Left renal pelvis (tissue), 4 donors: ENCODE data around the gene FEM1B. TPM values are rescaled to one million over a fixed set of nuclear protein-coding genes. Genes with fewer than 3 reads are reported as not detected.

Source experiments
- DNase-seq, 4 donors: peaks; one replicate each; pipeline ENCODE4 v3.0.0-alpha.2; 2013; ENCODE audit warnings: low read depth in 4 of 4, low spot score in 3 of 4
- polyA plus RNA-seq, 4 donors: library from polyadenylated mRNA; unstranded; fragments of 120-200 nt; gene quantifications; one replicate each; pipeline ENCODE4 v1.2.1, GENCODE V29; 2013; ENCODE audit not compliant: insufficient read length in 4 of 4

Gene FEM1B
- polyA plus RNA-seq, 4 donors = 53.4 to 69.8 (median 58.3) TPM

DNA sequence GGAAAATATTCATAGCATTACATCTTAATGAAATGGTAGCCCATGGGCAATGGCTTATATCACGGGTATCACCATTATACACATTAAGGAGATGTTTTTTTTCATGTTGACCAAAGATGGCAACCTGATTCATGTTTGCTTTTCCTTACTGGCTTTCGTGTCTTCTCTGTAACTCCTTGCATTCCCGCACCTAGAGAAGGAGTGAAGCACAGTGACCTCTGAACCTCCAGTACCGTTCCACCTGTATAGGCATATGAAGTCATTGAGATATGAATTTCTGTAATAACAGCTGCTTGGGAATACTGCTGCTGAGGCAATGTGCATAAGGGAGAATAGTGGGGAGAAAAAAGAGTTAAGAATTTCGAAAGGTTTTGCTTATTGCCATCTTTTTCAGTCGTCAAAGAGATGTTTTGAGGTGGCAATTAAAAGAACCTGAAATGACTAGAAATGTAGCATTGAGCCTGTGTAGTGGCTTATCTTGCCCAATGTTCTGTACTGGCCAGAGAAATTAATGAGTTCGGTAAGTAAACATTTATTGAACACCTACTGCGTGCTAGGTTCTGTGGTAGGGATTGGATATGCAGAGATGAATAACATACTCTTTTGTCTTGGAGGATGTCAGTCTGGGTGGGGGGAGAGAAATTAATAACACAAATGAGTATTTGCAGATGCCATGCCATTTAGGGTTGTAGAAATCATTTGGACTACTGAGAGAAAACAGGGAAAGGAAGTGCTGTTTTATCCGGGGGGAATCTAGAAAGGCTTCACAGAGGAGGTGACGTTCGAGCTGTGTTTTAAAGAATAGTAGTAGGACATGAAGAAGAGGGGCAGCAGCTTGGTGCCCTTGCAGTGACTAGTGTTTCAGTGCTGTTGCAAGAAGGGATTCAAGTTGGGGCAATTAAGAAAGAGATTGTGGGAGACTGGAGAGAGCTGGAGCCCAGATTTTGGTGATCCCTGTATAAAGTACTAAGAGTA, 2.5 kb downstream of the FEM1B start:
- no peak for DNase-seq

DNA sequence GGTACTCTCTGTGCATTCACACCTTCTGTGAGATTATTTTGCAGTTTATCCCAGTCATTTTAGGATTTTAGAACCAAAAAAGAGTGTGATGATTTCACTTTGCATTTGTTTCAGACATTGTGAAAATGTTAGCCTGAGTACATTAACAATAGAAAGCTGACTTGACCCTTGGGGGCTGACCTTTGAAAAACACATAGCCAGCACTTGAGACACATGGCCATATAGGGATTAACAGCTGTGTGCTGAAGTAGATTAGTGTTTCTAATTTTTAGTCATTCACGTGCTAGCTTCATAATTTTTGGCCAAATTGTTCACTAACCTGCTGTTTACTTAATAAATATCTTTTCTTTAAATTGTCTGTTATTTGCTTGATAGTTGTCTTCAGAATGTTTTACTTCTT, 3.5 kb downstream of the FEM1B start:
- no peak for DNase-seq

DNA sequence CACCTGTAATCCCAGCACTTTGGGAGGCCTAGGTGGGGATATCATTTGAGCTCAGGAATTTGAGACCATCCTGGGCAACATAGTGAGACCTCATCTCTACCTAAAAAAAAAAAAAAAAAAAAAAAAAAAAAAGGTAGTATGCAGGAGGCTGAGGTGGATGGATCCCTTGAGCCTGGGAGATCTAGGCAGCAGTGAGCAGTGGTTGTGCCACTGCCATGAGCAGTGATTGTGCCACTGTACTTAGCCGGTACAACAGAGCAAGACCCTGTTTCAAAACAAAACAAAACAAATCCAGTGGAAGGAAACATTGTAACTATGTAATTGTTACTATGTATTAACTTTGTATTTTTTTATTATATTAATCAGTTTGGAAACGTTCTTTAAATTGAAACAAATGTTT, 5.9 kb downstream of the FEM1B start:
- no peak for DNase-seq

DNA sequence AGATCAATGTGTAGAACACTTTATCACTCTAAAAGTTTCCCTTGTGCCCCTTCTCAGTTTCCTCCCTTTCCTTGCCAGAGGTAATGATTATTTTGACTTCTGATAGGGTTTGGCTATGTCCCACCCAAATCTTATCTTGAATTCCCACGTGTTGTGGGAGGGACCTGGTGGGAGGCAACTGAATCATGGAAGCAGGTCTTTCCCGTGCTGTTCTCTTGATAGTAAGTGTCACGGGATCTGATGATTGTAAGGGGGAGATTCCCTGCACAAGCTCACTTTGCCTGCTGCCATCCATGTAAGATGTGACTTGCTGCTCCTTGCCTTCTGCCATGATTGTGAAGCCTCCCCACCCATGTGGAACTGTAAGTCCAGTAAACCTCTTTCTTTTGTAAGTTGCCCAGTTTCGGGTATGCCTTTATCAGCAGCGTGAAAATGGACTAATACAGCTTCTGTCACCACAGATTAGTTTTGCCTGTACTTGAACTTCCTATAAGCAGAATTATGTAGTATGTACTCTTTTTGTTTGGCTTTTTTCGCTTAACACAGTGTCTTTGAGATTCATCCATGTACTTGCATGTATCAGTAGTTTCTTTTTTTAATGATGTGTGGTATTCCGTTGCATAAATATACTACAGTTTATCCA, 7.2 kb downstream of the FEM1B start:
- no peak for DNase-seq

DNA sequence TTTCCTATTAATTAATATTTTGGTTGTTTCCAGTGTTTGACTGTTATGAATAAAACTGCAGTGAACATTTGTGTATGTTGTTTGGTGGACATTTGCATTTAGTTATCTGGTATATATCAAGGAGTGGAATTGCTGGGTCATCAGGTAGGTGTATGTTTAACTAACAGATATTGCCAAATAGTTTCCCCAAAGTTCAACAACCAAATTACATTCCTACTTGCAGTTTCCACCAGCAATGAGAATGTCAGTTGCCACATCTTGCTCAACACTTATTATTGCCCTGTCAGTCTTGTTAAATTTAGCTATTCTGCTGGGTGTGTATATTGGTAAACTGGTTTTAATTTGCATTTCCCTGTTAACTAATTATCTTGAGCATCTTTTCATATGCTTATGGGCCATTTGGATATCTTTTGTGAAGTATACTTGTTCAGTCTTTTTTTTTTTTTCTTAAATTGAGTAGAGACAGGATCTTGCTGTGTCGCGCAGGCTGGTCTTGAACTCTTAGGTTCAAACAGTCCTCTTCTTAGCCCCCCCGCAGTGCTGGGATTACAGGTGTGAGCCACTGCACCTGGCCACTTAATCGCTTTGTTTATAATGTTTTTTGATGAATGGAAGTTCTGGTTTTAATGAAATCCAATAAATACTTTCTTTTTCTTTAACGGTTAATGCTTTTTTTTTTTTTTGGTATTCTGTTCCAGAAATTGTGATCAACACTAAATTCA, 7.9 kb downstream of the FEM1B start:
- no peak for DNase-seq

DNA sequence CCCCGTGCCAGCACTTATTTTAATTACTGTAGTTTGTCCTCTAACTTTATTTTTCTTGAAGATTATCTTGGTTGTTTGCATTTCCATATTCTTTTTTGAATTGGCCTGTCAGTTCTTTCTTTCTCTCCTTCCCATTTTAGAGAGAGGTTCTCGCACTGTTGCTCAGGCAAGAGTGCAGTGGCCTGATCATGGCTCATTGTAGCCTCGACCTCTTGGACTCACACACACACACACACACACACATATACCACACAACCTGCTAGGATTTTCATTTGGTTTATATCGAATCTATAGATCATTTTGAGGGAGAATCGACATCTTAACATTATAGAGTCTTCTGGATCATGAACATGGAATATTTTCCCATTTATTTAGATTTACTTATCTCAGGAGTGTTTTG, 8.7 kb downstream of the FEM1B start:
- no peak for DNase-seq

DNA sequence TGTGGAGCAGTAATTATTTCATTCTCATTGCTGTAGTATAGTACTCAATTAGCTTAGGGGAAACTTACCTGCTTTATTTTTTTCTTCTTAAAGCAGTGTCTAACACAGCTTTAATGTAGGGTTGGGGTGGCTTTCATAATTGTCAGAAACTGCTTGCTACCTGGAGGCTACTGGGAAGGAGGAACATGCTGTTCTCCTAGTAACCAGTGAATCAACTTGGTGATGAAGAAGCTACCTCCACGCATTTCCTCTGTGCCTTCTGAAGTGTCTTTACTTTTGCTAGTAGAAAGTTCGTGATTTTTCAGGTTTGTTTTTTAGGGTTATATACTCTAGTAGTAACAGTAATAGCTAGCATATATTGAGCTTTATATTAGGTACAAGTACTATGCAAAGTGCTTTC, 11.5 kb downstream of the FEM1B start:
- no peak for DNase-seq

DNA sequence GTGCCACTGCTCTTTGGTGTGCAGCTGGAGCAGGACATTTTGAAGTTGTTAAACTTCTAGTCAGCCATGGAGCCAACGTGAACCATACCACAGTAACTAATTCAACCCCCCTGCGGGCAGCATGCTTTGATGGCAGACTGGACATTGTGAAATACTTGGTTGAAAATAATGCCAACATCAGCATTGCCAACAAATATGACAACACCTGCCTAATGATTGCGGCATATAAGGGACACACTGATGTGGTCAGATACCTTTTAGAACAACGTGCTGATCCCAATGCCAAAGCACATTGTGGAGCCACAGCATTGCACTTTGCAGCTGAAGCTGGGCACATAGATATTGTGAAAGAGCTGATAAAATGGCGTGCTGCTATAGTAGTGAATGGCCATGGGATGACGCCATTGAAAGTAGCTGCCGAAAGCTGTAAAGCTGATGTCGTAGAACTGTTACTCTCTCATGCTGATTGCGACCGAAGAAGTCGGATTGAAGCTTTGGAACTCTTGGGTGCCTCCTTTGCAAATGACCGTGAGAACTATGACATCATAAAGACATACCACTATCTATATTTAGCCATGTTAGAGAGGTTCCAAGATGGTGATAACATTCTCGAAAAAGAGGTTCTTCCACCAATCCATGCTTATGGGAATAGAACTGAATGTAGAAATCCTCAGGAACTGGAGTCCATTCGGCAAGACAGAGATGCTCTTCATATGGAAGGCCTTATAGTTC, 12.2 kb downstream of the FEM1B start:
- no peak for DNase-seq

DNA sequence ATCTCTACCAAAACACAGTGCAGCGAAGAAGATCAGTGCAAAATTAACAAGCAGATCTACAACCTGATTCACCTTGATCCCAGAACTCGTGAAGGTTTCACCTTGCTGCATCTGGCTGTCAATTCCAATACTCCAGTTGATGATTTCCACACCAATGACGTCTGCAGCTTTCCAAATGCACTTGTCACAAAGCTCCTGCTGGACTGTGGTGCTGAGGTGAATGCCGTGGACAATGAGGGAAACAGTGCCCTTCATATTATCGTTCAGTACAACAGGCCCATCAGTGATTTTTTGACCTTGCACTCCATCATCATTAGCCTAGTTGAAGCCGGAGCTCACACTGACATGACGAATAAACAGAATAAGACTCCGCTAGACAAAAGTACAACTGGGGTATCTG, 13.2 kb downstream of the FEM1B start:
- DNase-seq = no peak

DNA sequence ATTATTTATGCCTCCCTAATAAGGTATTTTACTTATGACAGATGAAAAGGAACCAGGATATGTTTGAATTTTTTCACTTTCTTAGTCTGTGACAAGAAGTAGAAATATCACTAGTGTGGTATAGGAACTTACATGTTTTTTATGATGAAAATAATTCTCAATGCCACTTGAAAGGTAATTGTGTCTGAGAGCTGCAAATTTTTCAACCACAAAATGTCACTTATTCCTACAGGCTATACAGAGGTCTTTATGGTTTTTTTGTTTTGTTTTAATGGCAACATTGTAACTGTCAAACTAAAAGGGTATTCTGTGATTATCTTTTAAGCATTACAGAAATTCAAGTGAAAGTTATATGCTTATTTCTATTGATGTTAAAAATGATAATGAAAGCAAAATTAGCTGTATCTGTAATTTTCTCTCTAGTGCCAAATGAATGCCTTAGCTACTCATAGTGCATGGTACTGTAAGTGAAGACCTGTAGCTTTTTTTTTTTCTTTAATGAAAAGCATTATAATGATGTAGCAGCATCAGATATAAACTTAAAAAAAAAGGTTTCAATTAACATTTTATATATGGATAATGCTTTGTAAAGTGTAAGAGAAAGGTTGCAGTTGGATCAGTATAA, 14.7 kb downstream of the FEM1B start:
- DNase-seq = no peak

DNA sequence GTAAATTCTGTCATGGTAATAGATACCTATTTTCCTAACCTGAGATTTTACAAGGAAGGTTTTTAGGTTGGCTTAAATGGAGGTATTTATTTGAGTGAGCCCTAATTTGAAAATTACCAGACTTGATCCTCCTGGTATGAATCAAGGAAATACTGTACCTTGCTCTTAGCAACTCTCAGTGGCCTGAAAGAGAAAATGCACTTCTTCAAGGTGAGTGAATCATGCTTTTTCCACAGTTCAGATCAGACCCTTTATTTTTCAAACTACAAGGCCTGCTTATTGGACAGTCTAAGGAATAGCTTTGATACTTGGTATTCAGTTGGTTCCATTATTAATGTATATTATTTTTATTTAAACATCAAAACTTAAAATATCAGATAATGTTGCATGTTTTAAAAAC, 15.4 kb downstream of the FEM1B start:
- DNase-seq = no peak

DNA sequence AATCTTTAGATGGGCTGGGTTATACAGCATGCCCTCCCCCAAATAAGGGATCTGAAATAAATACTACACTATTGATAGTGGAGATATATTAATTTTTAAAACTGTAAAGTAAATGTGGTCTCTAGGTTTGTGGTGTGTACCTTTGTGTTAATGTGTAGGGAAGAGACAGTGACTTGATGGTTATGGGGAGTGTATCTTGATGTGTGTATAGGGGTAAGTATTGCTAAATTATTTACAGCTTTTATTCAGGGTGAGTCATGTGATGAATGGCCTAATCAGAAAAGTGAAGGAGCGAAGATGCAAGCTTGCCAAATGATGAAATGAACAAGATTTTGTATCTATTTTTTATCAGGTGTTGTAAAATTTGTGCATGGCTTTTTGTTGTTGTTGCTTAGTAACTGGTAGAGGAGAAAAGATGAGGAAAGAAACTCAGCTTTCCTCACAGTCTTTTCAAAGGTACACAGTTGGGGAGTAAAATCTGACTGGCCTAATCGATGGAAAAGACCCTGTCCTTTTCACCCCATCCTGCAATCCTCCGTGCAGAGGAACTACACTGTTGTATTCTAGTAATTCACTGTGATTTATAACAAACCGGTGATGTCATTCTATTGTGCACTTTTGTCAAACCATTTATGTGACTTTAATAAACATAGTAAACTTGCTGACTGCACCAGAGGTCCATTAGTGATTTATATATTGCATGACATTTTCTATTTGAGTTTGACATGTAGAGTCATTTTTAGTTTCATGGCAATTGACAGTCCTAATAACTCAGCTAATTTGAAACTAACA, 17.7 kb downstream of the FEM1B start:
- DNase-seq = no peak

DNA sequence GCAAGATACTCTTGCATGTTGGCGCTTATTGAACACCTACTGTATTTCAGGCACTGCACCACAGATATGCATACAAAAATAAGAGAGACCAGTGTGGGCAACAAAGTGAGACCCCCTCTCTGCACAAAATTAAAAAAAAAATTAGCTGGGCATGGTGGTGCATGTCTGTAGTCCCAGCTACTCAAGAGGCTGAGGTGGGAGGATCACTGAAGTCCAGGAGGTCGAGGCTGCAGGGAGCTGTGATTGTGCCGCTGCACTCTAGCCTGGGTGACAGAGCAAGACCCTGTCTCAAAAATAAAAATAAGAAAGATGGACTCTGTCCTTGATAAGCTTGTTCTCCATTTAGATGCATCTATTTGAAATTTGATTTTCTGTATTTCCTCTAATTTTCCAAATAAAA, 20.8 kb downstream of the FEM1B start:
- DNase-seq = no peak

DNA sequence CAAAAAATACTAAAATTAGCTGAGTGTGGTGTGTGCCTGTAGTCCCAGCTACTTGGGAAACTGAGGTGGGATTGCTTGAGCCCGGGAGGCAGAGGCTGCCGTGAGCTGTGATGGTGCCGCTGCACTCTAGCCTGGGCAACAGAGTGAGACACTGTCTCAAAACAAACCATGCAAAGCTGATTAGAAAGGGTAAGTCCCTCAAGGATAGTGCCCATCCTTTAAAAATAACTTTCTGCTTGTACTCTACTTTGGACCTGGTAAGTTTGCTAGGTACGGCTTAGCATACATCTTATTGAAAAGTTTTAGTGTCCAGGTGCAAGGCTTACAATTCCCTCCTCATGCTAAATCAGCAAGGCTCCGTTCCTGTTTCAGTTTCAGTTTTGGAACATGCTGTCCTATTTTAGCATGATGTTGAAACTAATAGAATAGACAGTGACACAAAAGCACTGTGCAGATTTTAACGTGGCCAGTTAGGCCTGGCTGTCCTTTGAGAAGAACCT, 21.4 kb downstream of the FEM1B start:
- DNase-seq = no peak

DNA sequence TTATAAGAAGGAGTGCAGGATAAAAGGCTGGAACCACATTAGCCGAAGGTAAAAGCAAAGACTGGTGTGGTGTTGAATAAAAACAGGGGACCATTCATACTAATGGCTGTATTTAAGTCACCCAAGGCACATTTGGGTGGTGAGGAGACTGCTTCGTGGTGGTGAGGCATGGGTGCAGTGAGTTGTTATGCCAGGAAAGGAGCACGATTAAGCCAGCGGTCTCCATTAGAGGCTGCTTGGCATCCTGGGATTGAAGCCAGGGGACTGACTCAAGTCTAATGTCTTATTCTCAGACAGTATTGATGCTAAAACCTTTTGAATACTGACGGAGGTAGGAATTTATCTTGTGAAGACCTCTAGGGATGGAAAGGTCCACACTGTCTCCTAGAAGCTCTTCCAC, 21.9 kb downstream of the FEM1B start:
- DNase-seq = no peak

DNA sequence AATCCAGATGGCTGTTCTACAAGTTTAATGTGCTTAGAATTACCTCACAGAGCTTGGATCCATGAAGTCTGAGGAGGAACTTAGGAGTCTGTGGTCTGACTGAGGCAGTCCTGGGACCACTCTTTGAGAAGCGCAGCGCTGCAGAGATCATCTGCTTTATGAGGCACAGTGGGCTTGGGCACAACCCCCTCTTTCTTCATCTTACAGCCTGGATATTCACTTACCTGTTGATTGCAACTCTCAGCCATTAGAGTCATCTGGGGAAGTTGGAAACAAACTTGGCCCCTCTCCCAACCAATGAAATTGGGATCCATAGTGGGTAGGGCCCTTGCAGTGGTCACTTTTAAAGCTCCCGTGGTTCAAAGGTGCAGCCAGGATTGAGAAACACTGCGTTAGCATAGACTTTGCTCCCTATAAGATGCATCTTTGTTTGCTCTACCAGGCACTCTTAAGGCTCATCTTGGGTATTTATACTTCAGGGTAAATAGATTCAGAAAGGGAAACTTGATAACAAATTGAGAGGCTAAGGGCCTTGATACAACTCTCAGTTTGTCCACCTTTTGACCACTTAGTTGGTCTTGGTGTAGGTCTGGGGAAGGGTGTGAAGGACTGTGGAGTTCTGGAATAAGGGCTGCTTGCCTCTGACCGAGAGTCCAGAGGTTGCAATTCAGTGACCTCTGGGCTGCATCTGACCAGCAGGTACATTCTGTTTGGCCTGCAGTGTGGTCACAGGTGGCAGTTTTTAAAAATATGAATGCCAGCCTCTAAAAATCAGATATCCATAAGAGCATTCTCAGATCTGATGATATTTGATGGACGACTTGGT, 22.8 kb downstream of the FEM1B start:
- DNase-seq = no peak

DNA sequence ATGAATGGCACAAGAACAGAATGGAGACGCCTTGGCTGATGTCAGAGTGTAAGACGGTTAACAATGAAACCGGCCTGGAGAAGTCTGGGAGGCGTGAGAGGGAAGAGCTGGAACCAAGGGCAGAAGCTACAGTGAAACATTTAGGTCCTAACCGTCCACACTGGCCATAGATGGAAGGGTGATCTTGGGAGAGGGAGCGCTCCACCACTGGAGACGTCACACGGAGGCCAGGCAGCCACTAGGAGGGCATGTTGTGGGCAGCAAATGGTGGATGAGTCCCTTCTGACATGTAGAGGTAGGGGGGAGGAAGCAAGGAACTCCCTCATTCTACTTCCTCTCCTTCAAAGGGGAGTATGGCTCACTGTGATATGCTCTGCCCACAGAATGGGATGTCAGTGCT, 23.8 kb downstream of the FEM1B start:
- DNase-seq = no peak

DNA sequence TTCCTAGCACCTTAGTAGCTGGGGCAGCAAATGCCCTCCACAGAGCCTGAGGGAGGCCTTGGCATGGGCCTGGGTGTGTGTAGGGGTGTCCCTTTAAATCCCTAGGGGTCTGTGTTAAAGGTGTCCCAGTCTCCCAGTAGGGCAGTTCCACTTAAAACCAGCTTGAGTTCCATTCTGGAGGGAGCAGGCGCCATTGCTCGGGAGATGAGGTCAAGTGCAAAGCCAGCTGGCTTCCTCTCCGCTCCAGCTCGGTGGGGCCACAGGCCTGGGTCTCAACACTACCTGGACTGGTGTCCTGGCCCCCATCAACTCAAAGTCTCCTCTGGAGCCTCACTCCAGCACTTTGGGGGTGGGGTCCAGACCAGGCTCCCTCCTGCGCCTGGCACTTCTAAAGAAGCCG, 25.2 kb downstream of the FEM1B start:
- DNase-seq = no peak

DNA sequence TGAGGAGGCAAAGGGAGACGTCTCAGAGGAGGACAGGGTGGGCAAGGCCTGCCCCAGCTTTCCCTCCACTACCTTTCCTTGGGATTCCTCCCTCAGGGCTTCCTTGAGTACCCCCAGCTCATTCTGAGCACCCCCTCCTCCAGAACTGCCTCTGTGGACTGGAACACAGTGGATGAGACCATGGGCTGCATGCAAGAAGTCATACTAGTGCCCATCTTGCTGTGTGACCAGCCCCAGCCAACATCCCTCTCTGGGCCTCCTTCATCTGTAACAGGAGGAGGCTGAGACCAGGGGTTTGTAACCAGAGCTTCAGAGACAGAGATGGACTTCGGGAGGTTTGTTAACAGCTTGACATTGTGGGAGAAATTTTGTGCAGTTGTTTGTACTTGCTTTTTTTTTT, 25.6 kb downstream of the FEM1B start:
- DNase-seq = no peak
